Stimulated activated memory B cell treated with anti-CD40 and anti-IgM and Interleukin-4, amounts not matched to agents 10 μg/mL and 1 μg/mL and 100 μg/mL, for 72 hours (primary cell): Measurements from ENCODE around the gene TBPL1.

Experiments
- ATAC-seq: fragments of 150-1000 bp; cut with Tn5 transposase; 2 replicates; pipeline ENCODE4 v1.10.0; 2021
- H3K27ac Mint-ChIP-seq: one replicate; pipeline ENCODE4 v1.8.0; 2022; ENCODE audit warnings: mild to moderate bottlenecking, mixed read lengths
- H3K27me3 Mint-ChIP-seq: one replicate; pipeline ENCODE4 v1.8.0; 2022; ENCODE audit warnings: mixed read lengths
- H3K36me3 Mint-ChIP-seq: one replicate; pipeline ENCODE4 v1.8.0; 2022; ENCODE audit warnings: mixed read lengths
- H3K4me1 Mint-ChIP-seq: one replicate; pipeline ENCODE4 v1.8.0; 2022; ENCODE audit warnings: mixed read lengths
- H3K4me3 Mint-ChIP-seq: one replicate; pipeline ENCODE4 v1.8.0; 2022; ENCODE audit warnings: mild to moderate bottlenecking, moderate library complexity, mixed read lengths
- H3K9me3 Mint-ChIP-seq: one replicate; pipeline ENCODE4 v1.8.0; 2022; ENCODE audit warnings: mixed read lengths

TBPL1 gene

DNA sequence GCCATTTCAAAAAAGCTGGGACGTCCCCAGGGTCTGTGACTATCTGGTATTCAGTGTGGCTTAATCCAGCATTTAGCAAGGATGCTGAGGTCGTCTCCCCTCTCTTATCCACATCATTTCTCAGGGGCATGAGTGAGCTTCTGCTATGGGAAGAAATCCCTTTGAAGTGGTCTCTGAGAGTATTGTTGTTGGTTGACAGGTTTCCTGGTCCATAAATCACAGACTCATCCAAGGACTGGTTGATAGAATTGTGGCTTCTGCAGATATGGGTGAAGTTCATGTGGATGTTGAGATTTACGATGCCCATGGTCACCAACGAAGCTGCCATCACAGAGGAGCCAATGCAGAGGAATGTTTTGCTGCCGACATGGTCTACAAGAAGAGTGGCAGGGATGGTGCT lies 75.4 kb downstream of the TBPL1 start:
- H3K36me3 Mint-ChIP-seq: no peaks in the 10 kb centered on the region
- no peak overlapping the region for H3K27ac Mint-ChIP-seq
- no peak for ATAC-seq
- H3K27me3 Mint-ChIP-seq: no peaks in the 10 kb centered on the region
- no peaks in the 10 kb centered on the region for H3K9me3 Mint-ChIP-seq
- no peaks in the 10 kb centered on the region for H3K4me1 Mint-ChIP-seq
- H3K4me3 Mint-ChIP-seq: no peak overlapping the region

DNA sequence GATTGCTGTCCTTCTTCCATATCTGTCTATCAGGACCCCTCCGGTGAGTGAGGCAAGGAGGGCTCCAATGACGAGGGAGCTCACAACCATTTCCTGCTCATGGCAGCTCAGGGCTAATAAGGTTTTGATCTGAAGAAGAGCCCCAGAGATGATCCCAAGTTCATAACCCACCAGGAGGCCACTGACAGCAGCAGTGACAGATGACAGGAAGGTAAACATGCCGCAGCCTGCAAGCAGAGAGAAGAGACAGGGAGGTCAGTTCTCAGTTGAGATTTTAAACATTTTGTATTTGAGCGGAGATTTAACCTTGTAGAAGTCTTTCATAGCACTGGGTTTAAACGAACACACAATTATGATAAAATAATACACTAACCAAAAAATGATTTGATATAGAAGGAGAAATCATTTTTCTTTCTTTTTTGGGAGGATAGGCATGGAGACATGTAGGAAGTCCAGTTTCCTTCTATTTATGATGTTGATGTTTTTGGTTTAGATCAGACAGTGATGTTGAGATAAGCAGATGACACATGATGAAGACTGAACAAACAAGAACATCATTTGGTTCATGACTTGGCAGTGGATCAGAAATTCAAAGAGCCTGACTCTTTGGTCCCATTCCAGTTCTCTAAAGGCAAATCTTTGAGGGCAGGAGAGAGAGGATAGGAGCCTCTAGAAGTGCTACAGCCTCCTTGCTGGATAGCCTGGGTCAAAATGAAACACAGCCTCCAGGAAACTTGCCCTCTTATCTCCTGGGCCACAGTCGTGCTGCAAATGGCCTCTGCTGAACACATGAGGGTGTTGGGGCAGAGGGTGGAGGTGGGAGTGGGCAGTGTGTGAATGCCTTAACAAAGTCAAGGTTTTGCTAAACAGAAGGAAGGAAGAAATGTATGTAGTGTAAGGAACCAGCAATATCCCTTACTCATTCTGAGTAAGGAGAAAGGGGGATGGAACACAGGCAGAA lies 76.8 kb downstream of the TBPL1 start:
- Mint-ChIP-seq H3K4me1 (no peaks in the 10 kb centered on the region), H3K27ac (no peak overlapping the region), H3K9me3 (no peaks in the 10 kb centered on the region), H3K27me3 (no peaks in the 10 kb centered on the region), H3K36me3 (no peaks in the 10 kb centered on the region), H3K4me3 (no peak overlapping the region)
- no peak for ATAC-seq

DNA sequence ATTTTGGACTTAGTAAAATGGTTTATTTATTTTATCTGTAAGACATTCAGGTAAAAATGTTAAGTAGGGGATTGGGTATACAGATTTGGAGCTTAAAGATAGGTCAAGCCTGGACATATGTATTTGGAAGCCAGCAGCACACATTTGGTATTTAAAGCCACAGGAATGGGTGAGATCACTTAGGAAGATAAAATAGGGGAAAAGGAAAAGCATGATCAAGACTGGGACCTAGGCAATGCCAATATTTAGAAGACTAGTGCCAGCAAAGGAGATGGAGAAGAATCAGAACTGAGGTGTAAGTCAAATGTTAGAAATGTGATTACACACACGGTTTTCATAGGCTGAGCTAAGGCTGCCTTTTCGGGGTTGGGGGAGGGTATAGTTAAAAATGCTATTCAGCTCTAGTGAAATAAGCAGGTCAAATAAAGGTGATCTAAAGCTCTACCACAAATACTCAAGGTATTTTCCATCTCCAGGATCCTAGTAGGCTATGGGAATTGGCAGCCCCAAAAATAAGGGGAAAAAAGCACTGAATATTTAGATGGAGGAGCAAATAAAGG lies 78.8 kb downstream of the TBPL1 start:
- Mint-ChIP-seq H3K27ac (no peak overlapping the region), H3K27me3 (no peaks in the 10 kb centered on the region), H3K36me3 (no peaks in the 10 kb centered on the region), H3K4me3 (no peak overlapping the region), H3K4me1 (no peaks in the 10 kb centered on the region), H3K9me3 (no peaks in the 10 kb centered on the region)
- ATAC-seq: no peak

DNA sequence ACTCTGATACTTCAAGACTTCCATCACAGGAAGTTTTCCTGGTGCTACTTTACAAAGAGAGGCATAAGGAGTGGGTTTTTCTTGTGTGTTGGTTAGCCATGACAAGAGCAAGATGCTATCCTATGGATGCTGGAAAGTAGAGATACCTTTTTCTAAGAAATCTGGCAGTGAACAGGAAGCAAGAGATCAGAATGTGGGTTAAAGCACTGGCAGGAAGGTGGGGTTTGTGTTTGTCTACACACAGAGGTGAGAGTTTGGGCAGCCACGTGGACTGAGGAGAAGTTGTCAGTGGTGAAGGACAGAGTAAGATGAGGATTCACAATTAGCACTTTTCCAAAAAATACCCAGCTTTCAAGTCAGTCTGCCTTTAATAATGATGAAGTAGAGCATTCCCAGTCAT lies 81.5 kb downstream of the TBPL1 start:
- Mint-ChIP-seq H3K4me3 (no peak overlapping the region), H3K36me3 (no peaks in the 10 kb centered on the region), H3K27me3 (no peaks in the 10 kb centered on the region), H3K4me1 (no peaks in the 10 kb centered on the region), H3K27ac (no peak overlapping the region), H3K9me3 (no peaks in the 10 kb centered on the region)
- no peak for ATAC-seq

DNA sequence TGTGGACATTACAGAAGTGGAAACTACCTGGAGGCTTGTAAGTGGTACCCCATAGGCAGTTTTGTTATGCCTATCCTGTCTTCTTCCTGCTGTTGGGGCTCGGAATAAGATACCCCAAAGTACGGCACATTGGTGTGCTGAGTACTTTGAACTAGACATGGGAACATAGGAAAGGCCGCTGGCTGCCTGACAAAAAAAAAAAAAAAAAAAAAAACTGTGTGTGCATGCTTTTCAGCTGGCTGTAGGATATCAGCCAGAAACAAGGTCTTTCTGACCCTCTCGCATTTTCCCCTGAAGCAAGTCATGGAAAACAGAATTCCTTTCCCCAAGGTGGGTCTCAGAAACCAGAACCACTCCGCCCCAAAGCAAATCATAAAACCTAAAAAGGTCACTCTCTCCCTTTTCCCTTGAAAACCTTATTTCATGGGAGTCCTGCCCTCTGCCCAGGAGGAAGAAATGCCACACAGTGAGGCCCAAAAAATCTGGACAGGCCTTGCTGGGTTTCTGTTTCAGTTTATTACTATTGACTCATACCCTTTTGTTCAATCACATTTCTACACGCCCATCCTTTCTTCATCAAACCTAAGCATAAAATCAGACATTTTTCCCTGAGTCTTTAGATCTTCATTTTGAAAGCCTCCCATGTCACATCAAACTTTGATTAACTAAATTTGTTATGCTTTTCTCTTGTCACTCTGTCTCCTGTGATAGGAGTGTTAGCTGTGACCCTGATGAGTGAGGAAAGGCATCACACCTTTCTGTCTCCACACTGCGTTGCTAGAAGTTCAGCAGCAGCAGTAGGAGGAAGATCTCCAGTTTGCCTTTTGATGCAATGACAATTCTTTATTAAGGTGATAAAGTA lies 82.2 kb downstream of the TBPL1 start:
- Mint-ChIP-seq H3K9me3 (no peaks in the 10 kb centered on the region), H3K4me3 (no peak overlapping the region), H3K36me3 (no peaks in the 10 kb centered on the region), H3K27me3 (no peaks in the 10 kb centered on the region), H3K4me1 (no peaks in the 10 kb centered on the region), H3K27ac (no peak overlapping the region)
- ATAC-seq: no peak

DNA sequence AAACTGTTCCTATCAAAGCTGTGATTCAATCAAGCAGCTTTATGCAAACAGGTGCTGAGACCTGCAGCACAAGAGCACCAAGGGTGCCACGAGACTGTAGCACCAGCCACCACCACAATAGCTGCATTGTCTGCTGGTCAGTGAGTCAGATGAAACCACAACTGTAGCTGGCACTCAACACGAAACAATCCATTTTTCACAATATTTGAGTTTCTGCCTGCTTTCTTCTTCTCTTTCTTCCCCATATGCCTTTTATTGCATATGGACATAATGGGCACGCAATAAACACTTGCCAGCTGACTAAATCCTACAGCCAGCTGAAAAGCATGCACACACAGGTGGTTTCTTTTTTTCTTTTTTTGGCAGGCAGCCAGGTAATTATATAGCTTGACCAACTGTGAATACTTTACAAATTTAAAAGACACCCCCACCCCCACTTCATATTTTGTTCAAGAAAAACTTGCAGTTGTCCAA lies 82.8 kb downstream of the TBPL1 start:
- H3K27ac Mint-ChIP-seq: no peak overlapping the region
- H3K36me3 Mint-ChIP-seq: no peaks in the 10 kb centered on the region
- ATAC-seq: no peak
- no peak overlapping the region for H3K4me3 Mint-ChIP-seq
- no peaks in the 10 kb centered on the region for H3K27me3 Mint-ChIP-seq
- no peaks in the 10 kb centered on the region for H3K9me3 Mint-ChIP-seq
- H3K4me1 Mint-ChIP-seq: no peaks in the 10 kb centered on the region

DNA sequence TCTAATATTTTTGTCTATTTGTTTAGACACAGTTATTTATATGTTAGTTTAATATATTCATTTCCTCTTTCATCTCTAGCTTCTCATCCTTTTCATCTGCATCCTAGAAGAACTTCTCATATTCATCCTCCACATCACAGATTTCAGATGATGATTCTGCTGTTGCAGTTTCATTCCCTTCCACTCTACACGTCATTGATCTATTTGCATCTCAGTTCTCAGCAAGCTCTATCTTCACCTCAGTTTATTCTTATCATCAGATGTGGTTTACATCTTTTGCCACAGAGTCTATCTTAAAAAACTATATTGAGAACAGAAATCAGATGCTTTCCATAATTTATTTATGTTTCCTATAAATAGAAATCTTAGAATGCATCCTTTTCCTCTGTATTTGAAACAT lies 86.1 kb downstream of the TBPL1 start:
- Mint-ChIP-seq H3K4me1 (no peaks in the 10 kb centered on the region), H3K4me3 (no peak overlapping the region), H3K9me3 (peaks cover 7% of the 10 kb centered on the region), H3K27me3 (peaks cover 21% of the 10 kb centered on the region), H3K36me3 (peaks cover 9% of the 10 kb centered on the region), H3K27ac (no peak overlapping the region)
- ATAC-seq: no peak
